ENCODE results near the gene LINC01488. TPM values are rescaled to one million over a fixed set of nuclear protein-coding genes. Genes with fewer than 3 reads are reported as not detected.

LINC01488 gene
- total and polyA plus RNA-seq, 10 of the 15 experiments (the other 5 are each of a cell fraction or from before 2014, with no cell fraction given) = not detected

DNA sequence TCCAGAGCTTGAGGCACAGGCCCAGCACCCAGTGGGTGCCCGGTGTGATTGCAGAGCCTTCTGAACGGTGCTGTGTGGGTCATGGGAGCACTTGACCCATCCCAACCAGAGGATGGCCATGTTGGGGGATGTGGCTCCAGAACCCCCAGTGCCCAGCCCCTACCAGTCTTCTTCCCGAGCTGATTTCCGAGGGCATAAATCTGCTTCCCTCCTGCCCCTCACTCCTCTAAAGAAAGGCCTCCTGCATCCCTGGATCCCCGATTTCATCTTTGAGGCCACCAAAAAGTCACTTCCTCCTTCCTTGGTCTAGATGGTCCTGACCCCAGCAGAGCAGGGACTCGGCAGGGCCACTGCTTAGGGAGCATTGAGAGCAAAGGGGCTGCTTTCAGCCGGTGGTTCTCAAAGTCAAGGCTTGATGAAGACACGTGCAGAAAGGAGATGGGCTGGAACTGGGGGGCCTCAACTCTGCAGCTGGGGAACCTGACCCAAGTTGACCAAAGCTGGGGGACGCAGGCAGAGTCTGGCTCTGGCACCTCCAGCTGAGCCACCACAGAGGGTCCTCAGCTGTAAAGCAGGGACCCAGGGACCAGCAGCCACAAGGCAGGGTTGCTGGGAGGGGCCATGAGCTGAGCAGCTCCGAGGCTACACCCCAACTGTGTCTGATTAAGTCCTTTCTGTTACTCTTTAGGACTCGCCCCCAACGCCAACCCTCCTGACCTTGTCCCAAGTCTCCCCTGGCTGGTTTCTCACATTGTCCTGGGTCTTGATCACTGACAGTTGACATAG is 56.6 kb downstream of the LINC01488 start:
- FAIRE-seq (no peak), DNase-seq (ENCODE audit: low read depth, low spot score) (no peak), ATAC-seq (no peak)
- TF ChIP-seq MXI1 (IDR thresholded peaks at IDR 0.05; ENCODE audit: low read depth, low read length) (no peak), JUND (IDR thresholded peaks at IDR 0.05; ENCODE audit: low read depth, low read length) (no peak), TCF12 (IDR thresholded peaks at IDR 0.05; ENCODE audit: low read depth, low read length) (no peak)
- Histone ChIP-seq H3K4me1 (ENCODE audit: control insufficient read depth, insufficient read depth, low read length) (no peaks in the 10 kb centered on the region), H3K36me3 (ENCODE audit: control insufficient read depth in 2 of 2, insufficient read depth in 2 of 2, low read length in 1 of 2) (no peaks in the 10 kb centered on the region), H3K9me3 (replicated peaks; ENCODE audit: control insufficient read depth, insufficient read depth, low read length) (no peaks in the 10 kb centered on the region), H3K4me2 (ENCODE audit: control insufficient read depth, insufficient read depth) (no peak overlapping the region), H3K79me2 (ENCODE audit: control insufficient read depth, insufficient read depth, low read length) (no peaks in the 10 kb centered on the region), H2AFZ (ENCODE audit: control insufficient read depth, low read depth, low read length) (no peak overlapping the region), H3K27ac (ENCODE audit: control insufficient read depth, insufficient read depth) (no peak overlapping the region), H3K27me3 (replicated peaks in 1 of 2; ENCODE audit: control insufficient read depth in 2 of 2, insufficient read depth in 2 of 2, low read length in 1 of 2) (no peaks in the 10 kb centered on the region), H3K9ac (ENCODE audit: control insufficient read depth, insufficient read depth, low read length) (no peak overlapping the region), H4K20me1 (ENCODE audit: control insufficient read depth, insufficient read depth) (peaks cover 3% of the 10 kb centered on the region; the same call in 1 of the 2 replicates), H3K4me3 (no peak overlapping the region)
- in situ Hi-C loops (cut with MboI) = no loop called here
- POLR2A ChIA-PET = no interaction called here
- intact Hi-C loops (cut with micrococcal nuclease; ENCODE audit: unreplicated experiment) = no loop called here
- SMC1A ChIA-PET (ENCODE audit: uncharacterized antibody, unreplicated experiment) = no interaction called here
- 34% methylated on average over 12 of the region's 12 CpGs for WGBS (ENCODE audit: insufficient coverage, insufficient replicate concordance, low lambda C conversion rate, missing lambda C conversion rate)
- no TSS peak for BruUV-seq (replicated peaks)
- CTCF ChIA-PET = no interaction called here
- RAD21 ChIA-PET (ENCODE audit: unreplicated experiment) = no interaction called here

DNA sequence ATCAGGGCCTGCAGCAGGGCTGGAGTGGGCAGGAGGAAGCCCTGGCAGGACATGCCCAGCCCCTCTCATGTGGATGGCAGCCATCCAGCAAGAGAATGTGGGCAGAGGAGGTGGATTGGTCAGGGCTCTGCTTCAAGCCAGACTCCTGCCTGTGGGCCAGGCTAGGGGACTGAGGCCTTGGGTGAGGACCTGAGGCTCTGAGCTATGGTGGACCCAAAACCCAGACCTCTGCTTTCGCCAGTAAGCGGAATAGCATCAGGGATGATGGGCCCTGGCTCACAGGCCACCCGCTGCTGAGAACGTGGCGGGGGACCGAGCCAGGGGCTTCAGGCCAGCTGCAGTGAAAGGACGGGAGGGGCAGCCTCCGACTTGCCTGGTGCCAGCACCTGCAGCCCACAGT is 57.4 kb downstream of the LINC01488 start:
- FAIRE-seq = no peak
- H3K4me1 ChIP-seq (ENCODE audit: control insufficient read depth, insufficient read depth, low read length) = no peaks in the 10 kb centered on the region
- in situ Hi-C loops (cut with MboI) = no loop called here
- BruUV-seq (replicated peaks) = no TSS peak
- no peaks in the 10 kb centered on the region for H3K79me2 ChIP-seq (ENCODE audit: control insufficient read depth, insufficient read depth, low read length)
- peaks cover 3% of the 10 kb centered on the region; the same call in 1 of the 2 replicates for H4K20me1 ChIP-seq (ENCODE audit: control insufficient read depth, insufficient read depth)
- H2AFZ ChIP-seq (ENCODE audit: control insufficient read depth, low read depth, low read length) = no peak overlapping the region
- no peak overlapping the region for H3K27ac ChIP-seq (ENCODE audit: control insufficient read depth, insufficient read depth)
- H3K4me3 ChIP-seq = no peak overlapping the region
- ATAC-seq = no peak
- WGBS (ENCODE audit: insufficient coverage, insufficient replicate concordance, low lambda C conversion rate, missing lambda C conversion rate) = 69% methylated on average over 8 of the region's 8 CpGs
- no peaks in the 10 kb centered on the region for H3K27me3 ChIP-seq (replicated peaks in 1 of 2; ENCODE audit: control insufficient read depth in 2 of 2, insufficient read depth in 2 of 2, low read length in 1 of 2)
- H3K9ac ChIP-seq (ENCODE audit: control insufficient read depth, insufficient read depth, low read length) = no peak overlapping the region
- no peak for DNase-seq (ENCODE audit: low read depth, low spot score)
- no peaks in the 10 kb centered on the region for H3K36me3 ChIP-seq (ENCODE audit: control insufficient read depth in 2 of 2, insufficient read depth in 2 of 2, low read length in 1 of 2)
- TF ChIP-seq, protein P1, sequence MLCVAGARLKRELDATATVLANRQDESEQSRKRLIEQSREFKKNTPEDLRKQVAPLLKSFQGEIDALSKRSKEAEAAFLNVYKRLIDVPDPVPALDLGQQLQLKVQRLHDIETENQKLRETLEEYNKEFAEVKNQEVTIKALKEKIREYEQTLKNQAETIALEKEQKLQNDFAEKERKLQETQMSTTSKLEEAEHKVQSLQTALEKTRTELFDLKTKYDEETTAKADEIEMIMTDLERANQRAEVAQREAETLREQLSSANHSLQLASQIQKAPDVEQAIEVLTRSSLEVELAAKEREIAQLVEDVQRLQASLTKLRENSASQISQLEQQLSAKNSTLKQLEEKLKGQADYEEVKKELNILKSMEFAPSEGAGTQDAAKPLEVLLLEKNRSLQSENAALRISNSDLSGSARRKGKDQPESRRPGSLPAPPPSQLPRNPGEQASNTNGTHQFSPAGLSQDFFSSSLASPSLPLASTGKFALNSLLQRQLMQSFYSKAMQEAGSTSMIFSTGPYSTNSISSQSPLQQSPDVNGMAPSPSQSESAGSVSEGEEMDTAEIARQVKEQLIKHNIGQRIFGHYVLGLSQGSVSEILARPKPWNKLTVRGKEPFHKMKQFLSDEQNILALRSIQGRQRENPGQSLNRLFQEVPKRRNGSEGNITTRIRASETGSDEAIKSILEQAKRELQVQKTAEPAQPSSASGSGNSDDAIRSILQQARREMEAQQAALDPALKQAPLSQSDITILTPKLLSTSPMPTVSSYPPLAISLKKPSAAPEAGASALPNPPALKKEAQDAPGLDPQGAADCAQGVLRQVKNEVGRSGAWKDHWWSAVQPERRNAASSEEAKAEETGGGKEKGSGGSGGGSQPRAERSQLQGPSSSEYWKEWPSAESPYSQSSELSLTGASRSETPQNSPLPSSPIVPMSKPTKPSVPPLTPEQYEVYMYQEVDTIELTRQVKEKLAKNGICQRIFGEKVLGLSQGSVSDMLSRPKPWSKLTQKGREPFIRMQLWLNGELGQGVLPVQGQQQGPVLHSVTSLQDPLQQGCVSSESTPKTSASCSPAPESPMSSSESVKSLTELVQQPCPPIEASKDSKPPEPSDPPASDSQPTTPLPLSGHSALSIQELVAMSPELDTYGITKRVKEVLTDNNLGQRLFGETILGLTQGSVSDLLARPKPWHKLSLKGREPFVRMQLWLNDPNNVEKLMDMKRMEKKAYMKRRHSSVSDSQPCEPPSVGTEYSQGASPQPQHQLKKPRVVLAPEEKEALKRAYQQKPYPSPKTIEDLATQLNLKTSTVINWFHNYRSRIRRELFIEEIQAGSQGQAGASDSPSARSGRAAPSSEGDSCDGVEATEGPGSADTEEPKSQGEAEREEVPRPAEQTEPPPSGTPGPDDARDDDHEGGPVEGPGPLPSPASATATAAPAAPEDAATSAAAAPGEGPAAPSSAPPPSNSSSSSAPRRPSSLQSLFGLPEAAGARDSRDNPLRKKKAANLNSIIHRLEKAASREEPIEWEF (IDR thresholded peaks at IDR 0.05; ENCODE audit: insufficient replicate concordance, low read depth, low read length) = no peak
- TF ChIP-seq, protein P2, sequence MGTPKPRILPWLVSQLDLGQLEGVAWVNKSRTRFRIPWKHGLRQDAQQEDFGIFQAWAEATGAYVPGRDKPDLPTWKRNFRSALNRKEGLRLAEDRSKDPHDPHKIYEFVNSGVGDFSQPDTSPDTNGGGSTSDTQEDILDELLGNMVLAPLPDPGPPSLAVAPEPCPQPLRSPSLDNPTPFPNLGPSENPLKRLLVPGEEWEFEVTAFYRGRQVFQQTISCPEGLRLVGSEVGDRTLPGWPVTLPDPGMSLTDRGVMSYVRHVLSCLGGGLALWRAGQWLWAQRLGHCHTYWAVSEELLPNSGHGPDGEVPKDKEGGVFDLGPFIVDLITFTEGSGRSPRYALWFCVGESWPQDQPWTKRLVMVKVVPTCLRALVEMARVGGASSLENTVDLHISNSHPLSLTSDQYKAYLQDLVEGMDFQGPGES (IDR thresholded peaks at IDR 0.05) = no peak
- TF ChIP-seq STAT3 (IDR thresholded peaks at IDR 0.05; ENCODE audit: low read depth, low read length) = no peak
- ChIA-PET RAD21 (ENCODE audit: unreplicated experiment) (no interaction called here), POLR2A (no interaction called here), SMC1A (ENCODE audit: uncharacterized antibody, unreplicated experiment) (no interaction called here), CTCF (no interaction called here)
- intact Hi-C loops (cut with micrococcal nuclease; ENCODE audit: unreplicated experiment) = no loop called here
- no peaks in the 10 kb centered on the region; the same call in 2 of the 3 replicates for H3K9me3 ChIP-seq (replicated peaks; ENCODE audit: control insufficient read depth, insufficient read depth, low read length)
- H3K4me2 ChIP-seq (ENCODE audit: control insufficient read depth, insufficient read depth) = no peak overlapping the region
